Choroid plexus epithelial cell (primary cell): ENCODE data around the gene ATP4A.

Source experiments
- DNase-seq: peaks from one replicate; pipeline ENCODE4 v3.0.0-alpha.2; 2010; ENCODE audit warnings: low read depth
- H3K4me3 ChIP-seq: 2 replicates; pipeline ENCODE4 v1.5.1; 2011; ENCODE audit warnings: low read depth, mild to moderate bottlenecking, control low read depth, low read length, moderate library complexity
- CTCF ChIP-seq: conservative IDR thresholded peaks from 2 replicates; pipeline ENCODE4 v1.5.1; 2011; ENCODE audit warnings: low read depth, mild to moderate bottlenecking, control low read depth, inconsistent platforms, low read length, moderate library complexity

ATP4A gene

GRCh38 chr19:35554076-35554475 is 9.4 kb downstream of the ATP4A start:
- no peak for TF ChIP-seq CTCF
- no peak for DNase-seq
- no peak overlapping the region for H3K4me3 ChIP-seq

- no peak for DNase-seq
- no peak for TF ChIP-seq CTCF
- H3K4me3 ChIP-seq: no peak overlapping the region
These were observed 10.0 kb downstream of the ATP4A start for GRCh38 chr19:35553385-35554000.

- no peak for TF ChIP-seq CTCF
- DNase-seq: no peak
- H3K4me3 ChIP-seq: no peak overlapping the region
These were observed 10.7 kb downstream of the ATP4A start for GRCh38 chr19:35552534-35553384.

GRCh38 chr19:35551091-35551810 is 12.2 kb downstream of the ATP4A start:
- no peak for TF ChIP-seq CTCF
- DNase-seq: no peak
- no peak overlapping the region for H3K4me3 ChIP-seq

- no peak for TF ChIP-seq CTCF
- H3K4me3 ChIP-seq: no peak overlapping the region
- no peak for DNase-seq
These were observed 13.5 kb downstream of the ATP4A start for GRCh38 chr19:35549879-35550523.

- H3K4me3 ChIP-seq: no peak overlapping the region
- peak; percentile 75 for DNase-seq
- TF ChIP-seq CTCF: peak; percentile 83
These were observed 14.2 kb downstream of the ATP4A start for GRCh38 chr19:35549174-35549788.
